Hepatocyte (in vitro differentiated cells): ENCODE data around the gene MAST4. TPM values are rescaled to one million over a fixed set of nuclear protein-coding genes. Genes with fewer than 3 reads are reported as not detected.
A peak's percentile ranks its signal among the peaks of the same experiment; 100 is the strongest.

Experiments used
- DNase-seq: peaks from one replicate; pipeline ENCODE4 v3.0.0-alpha.2; 2016; ENCODE audit warnings: low spot score
- H2AFZ ChIP-seq: fragments of 200-600 bp; sonication (generic); 2 replicates; pipeline ENCODE4 v1.6.0; 2016; ENCODE audit warnings: antibody characterized with exemption, mild to moderate bottlenecking
- H3K27ac ChIP-seq: fragments of 200-600 bp; sonication (generic); 2 replicates; pipeline ENCODE4 v1.5.1; 2016; ENCODE audit warnings: mild to moderate bottlenecking
- H3K27me3 ChIP-seq: fragments of 200-600 bp; sonication (generic); 2 replicates; pipeline ENCODE4 v1.6.1; 2016
- H3K36me3 ChIP-seq: fragments of 200-600 bp; sonication (generic); replicated peaks from 2 replicates; pipeline ENCODE4 v1.5.1; 2016; ENCODE audit warnings: low read depth; ENCODE audit not compliant: insufficient read depth
- H3K4me1 ChIP-seq: fragments of 200-600 bp; sonication (generic); 2 replicates; pipeline ENCODE4 v1.5.1; 2016; ENCODE audit warnings: mild to moderate bottlenecking, moderate library complexity; ENCODE audit not compliant: insufficient read depth
- H3K4me2 ChIP-seq: fragments of 200-600 bp; sonication (generic); 2 replicates; pipeline ENCODE4 v1.6.0; 2016
- H3K4me3 ChIP-seq: fragments of 200-600 bp; sonication (generic); 2 replicates; pipeline ENCODE4 v1.5.1; 2016; ENCODE audit warnings: mild to moderate bottlenecking
- H3K79me2 ChIP-seq: fragments of 200-600 bp; sonication (generic); 2 replicates; pipeline ENCODE4 v1.6.0; 2017; ENCODE audit warnings: mild to moderate bottlenecking
- H3K9me2 ChIP-seq: fragments of 200-600 bp; sonication (generic); replicated peaks from 2 replicates; pipeline ENCODE4 v1.6.0; 2017; ENCODE audit warnings: mild to moderate bottlenecking; ENCODE audit not compliant: insufficient read depth
- H3K9me3 ChIP-seq: fragments of 200-600 bp; sonication (generic); 2 replicates; pipeline ENCODE4 v1.5.1; 2016; ENCODE audit warnings: low read depth, mild to moderate bottlenecking
- H4K20me1 ChIP-seq: fragments of 200-600 bp; sonication (generic); 2 replicates; pipeline ENCODE4 v1.6.0; 2016; ENCODE audit warnings: mild to moderate bottlenecking; ENCODE audit not compliant: insufficient read depth, poor library complexity, severe bottlenecking
- CTCF ChIP-seq: fragments of 200-600 bp; sonication (generic); IDR thresholded peaks from 2 replicates; pipeline ENCODE4 v1.5.1; 2016; ENCODE audit warnings: antibody characterized with exemption, mild to moderate bottlenecking; ENCODE audit not compliant: poor library complexity
- EZH2 ChIP-seq: fragments of 200-600 bp; sonication (generic); IDR thresholded peaks from 2 replicates; pipeline ENCODE4 v1.6.1; 2016; ENCODE audit warnings: antibody characterized with exemption, mild to moderate bottlenecking, borderline replicate concordance
- EZH2phosphoT487 ChIP-seq: fragments of 200-600 bp; sonication (generic); IDR thresholded peaks from one replicate; pipeline ENCODE4 v1.6.1; 2018; ENCODE audit warnings: antibody characterized with exemption, mild to moderate bottlenecking, low read depth, moderate library complexity; ENCODE audit not compliant: unreplicated experiment, severe bottlenecking
- WGBS: methylation state at CpG from one replicate; pipeline ENCODE4 v1.1.6; 2016; ENCODE audit warnings: low lambda C conversion rate; ENCODE audit errors: missing lambda C conversion rate; 5-methylcytosine and 5-hydroxymethylcytosine counted together
- polyA plus RNA-seq: library from polyadenylated mRNA; unstranded; fragments of >200 nt; fragmentation: Nextera tagmentation; extraction: Ambion mirVana; gene quantifications from 2 replicates; pipeline ENCODE4 v1.2.1, GENCODE V29; 2016
- total RNA-seq: library from RNA; depleted of rRNA; stranded (reverse); fragments of >200 nt; gene quantifications from 2 replicates; pipeline ENCODE4 v1.2.3, GENCODE V29; 2014

The MAST4 gene
- total and polyA plus RNA-seq, 2 experiments from 2014 or later, result 11.7 to 13.2 TPM

- no peaks in the 10 kb centered on the region for H4K20me1 ChIP-seq
- peak overlapping the region; percentile 38 for H3K27ac ChIP-seq
- H3K4me3 ChIP-seq, result no peak overlapping the region
- no peaks in the 10 kb centered on the region for H3K36me3 ChIP-seq
- no peak overlapping the region for H2AFZ ChIP-seq
- no peak overlapping the region for H3K4me2 ChIP-seq
- peaks cover 10% of the 10 kb centered on the region for H3K4me1 ChIP-seq
- H3K9me3 ChIP-seq, result no peaks in the 10 kb centered on the region
- DNase-seq, result no peak
- no peaks in the 10 kb centered on the region for H3K79me2 ChIP-seq
- H3K27me3 ChIP-seq, result no peaks in the 10 kb centered on the region
- 87% methylated on average over 5 of the region's 5 CpGs for WGBS
- TF ChIP-seq EZH2phosphoT487 (no peak), CTCF (no peak), EZH2 (no peak)
- H3K9me2 ChIP-seq, result no peaks in the 10 kb centered on the region
Measured at GRCh38 chr5:66981266-66982055, 385.3 kb downstream of the MAST4 start.

GRCh38 chr5:66982056-66982387 is 385.8 kb downstream of the MAST4 start:
- Histone ChIP-seq H3K36me3 (no peaks in the 10 kb centered on the region), H3K4me1 (peaks cover 10% of the 10 kb centered on the region), H3K9me3 (no peaks in the 10 kb centered on the region), H3K9me2 (no peaks in the 10 kb centered on the region), H3K27ac (peak overlapping the region; percentile 38), H3K27me3 (no peaks in the 10 kb centered on the region), H3K79me2 (no peaks in the 10 kb centered on the region), H2AFZ (no peak overlapping the region), H4K20me1 (no peaks in the 10 kb centered on the region), H3K4me3 (no peak overlapping the region), H3K4me2 (no peak overlapping the region)
- no peak for DNase-seq
- 69% methylated on average over 4 of the region's 4 CpGs for WGBS
- TF ChIP-seq EZH2 (no peak), EZH2phosphoT487 (no peak), CTCF (no peak)

- no peaks in the 10 kb centered on the region for H3K9me3 ChIP-seq
- TF ChIP-seq CTCF, result no peak
- no peak for TF ChIP-seq EZH2phosphoT487
- TF ChIP-seq EZH2, result no peak
- H3K4me1 ChIP-seq, result peaks cover 10% of the 10 kb centered on the region
- WGBS, result 81% methylated on average over 5 of the region's 5 CpGs
- H3K79me2 ChIP-seq, result no peaks in the 10 kb centered on the region
- H2AFZ ChIP-seq, result no peak overlapping the region
- peak overlapping the region; percentile 38 for H3K27ac ChIP-seq
- H3K36me3 ChIP-seq, result no peaks in the 10 kb centered on the region
- H3K4me3 ChIP-seq, result no peak overlapping the region
- H4K20me1 ChIP-seq, result no peaks in the 10 kb centered on the region
- H3K9me2 ChIP-seq, result no peaks in the 10 kb centered on the region
- no peak for DNase-seq
- no peak overlapping the region for H3K4me2 ChIP-seq
- H3K27me3 ChIP-seq, result no peaks in the 10 kb centered on the region
Measured at GRCh38 chr5:66982470-66982869, 386.3 kb downstream of the MAST4 start.
